Stomach (tissue), 9 donors: ENCODE measurements around the gene TNFSF8. TPM values are rescaled to one million over a fixed set of nuclear protein-coding genes. Genes with fewer than 3 reads are reported as not detected.

ENCODE experiments used
- DNase-seq, 2 donors: peaks; one replicate each; pipeline versions ENCODE4 v3.0.0 to v3.0.0-alpha.2; 2013 to 2019
- H3K27ac ChIP-seq, 5 donors: fragments of 200-600 bp in 4 of 5; sonication (generic) in 4 of 5; one replicate each; pipeline ENCODE4 v1.5.1; 2013 to 2019; ENCODE audit warnings: mild to moderate bottlenecking in 1 of 5, moderate library complexity in 1 of 5
- H3K27me3 ChIP-seq, 3 donors: fragments of 200-600 bp; sonication (generic); one replicate each; pipeline ENCODE4 v1.5.1; 2017 to 2019; ENCODE audit warnings: mixed run types in 1 of 3
- H3K36me3 ChIP-seq, 4 donors: fragments of 200-600 bp; sonication (generic); 1 replicate in 3 of 4; 2 replicates in 1 of 4; pipeline ENCODE4 v1.5.1; 2016 to 2019
- H3K4me1 ChIP-seq, 4 donors: fragments of 200-600 bp; sonication (generic); one replicate each; pipeline ENCODE4 v1.5.1; 2016 to 2019
- H3K4me3 ChIP-seq, 4 donors: fragments of 200-600 bp; sonication (generic) in 3 of 4; one replicate each; pipeline ENCODE4 v1.5.1; 2016 to 2019; ENCODE audit warnings: mild to moderate bottlenecking in 1 of 4
- H3K9me3 ChIP-seq, 4 donors: fragments of 200-600 bp; sonication (generic); one replicate each; pipeline ENCODE4 v1.5.1; 2016 to 2019
- CTCF ChIP-seq, 7 experiments: fragments of 450-650 bp in 4 of 7; fragments of 200-600 bp in 3 of 7; sonication (generic) in 3 of 7; IDR thresholded peaks; one replicate each; pipeline ENCODE4 v1.5.1; 2016 to 2019; ENCODE audit warnings: antibody characterized with exemption in 7 of 7, control low read depth in 2 of 7, mild to moderate bottlenecking in 1 of 7
- EP300 ChIP-seq: sonication (generic); formaldehyde crosslinking; IDR thresholded peaks from one replicate; pipeline ENCODE4 v1.6.1; 2017; ENCODE audit warnings: antibody characterized with exemption
- POLR2A ChIP-seq, 4 donors: fragments of 450-650 bp; IDR thresholded peaks; one replicate each; pipeline ENCODE4 v1.6.1; 2016; ENCODE audit warnings: antibody characterized with exemption in 4 of 4, control low read depth in 2 of 4, mild to moderate bottlenecking in 1 of 4, moderate library complexity in 1 of 4
- POLR2AphosphoS5 ChIP-seq, 3 donors: sonication (generic); formaldehyde crosslinking; IDR thresholded peaks; one replicate each; pipeline ENCODE4 v1.6.1; 2016; ENCODE audit warnings: antibody characterized with exemption in 3 of 3
- WGBS, 5 donors: extraction: QIAGEN DNeasy Blood & Tissue Kit in 3 of 5; methylation state at CpG; one replicate each; pipeline versions ENCODE4 v1.1.5 to v1.1.7; 2013 to 2018; 5-methylcytosine and 5-hydroxymethylcytosine counted together
- intact Hi-C: fragments of 100-400 bp; cut with DNase I; formaldehyde crosslinking; loops from one replicate; pipeline ENCODE4 v1.15.1; 2023; ENCODE audit warnings: low total_unique reads
- polyA plus RNA-seq, 3 donors: library from polyadenylated mRNA; stranded (reverse); fragments of 200-250 nt; gene quantifications; one replicate each; pipeline ENCODE4 v1.2.3, GENCODE V29; 2013
- total RNA-seq, 5 donors: library from RNA; depleted of rRNA; stranded (reverse); fragments of >200 nt; gene quantifications; one replicate each; pipeline versions ENCODE4 v1.1.0 to v1.2.3, GENCODE V29; 2014 to 2016
- donor health status: healthy with polysubstance abuse.
- donor health status: Bipolar disorder and iron deficiency.
- donor health status: healthy.

Gene TNFSF8
- total and polyA plus RNA-seq, 8 donors = 0.40 to 14.0 (median 3.2) TPM; not detected in 2

GRCh38 chr9:114941376-114941775, 11.0 kb upstream of the TNFSF8 start:
- peaks cover 0 to 7% (median 0%) of the 10 kb centered on the region in 4 donors for H3K4me1 ChIP-seq
- no peak overlapping the region for H3K27ac ChIP-seq
- H3K27me3 ChIP-seq = no peaks in the 10 kb centered on the region
- no peaks in the 10 kb centered on the region for H3K36me3 ChIP-seq
- DNase-seq = no peak
- H3K4me3 ChIP-seq = no peak overlapping the region
- intact Hi-C loops = no loop called here
- 77 to 91% (median 86%) methylated on average over 2 of the region's 2 CpGs for WGBS, 5 donors
- H3K9me3 ChIP-seq = no peaks in the 10 kb centered on the region
- TF ChIP-seq POLR2A (IDR thresholded peaks at IDR 0.05) = no peak
- TF ChIP-seq EP300 = no peak
- TF ChIP-seq CTCF (IDR thresholded peaks at IDR 0.05) = no peak
- TF ChIP-seq POLR2AphosphoS5 (IDR thresholded peaks at IDR 0.05) = no peak

- Histone ChIP-seq H3K27ac (no peak overlapping the region), H3K4me1 (peaks cover 0 to 7% (median 0%) of the 10 kb centered on the region in 4 donors), H3K9me3 (no peaks in the 10 kb centered on the region), H3K36me3 (no peaks in the 10 kb centered on the region), H3K4me3 (no peak overlapping the region), H3K27me3 (no peaks in the 10 kb centered on the region)
- TF ChIP-seq POLR2A (IDR thresholded peaks at IDR 0.05) = no peak
- no peak for TF ChIP-seq EP300
- no peak for TF ChIP-seq POLR2AphosphoS5 (IDR thresholded peaks at IDR 0.05)
- intact Hi-C loops = no loop called here
- 68 to 86% (median 80%) methylated on average over 4 of the region's 4 CpGs for WGBS, 5 donors
- DNase-seq = peak in 1 of 2 donors; percentile 34
Observed at GRCh38 chr9:114938687-114939575, 8.5 kb upstream of the TNFSF8 start.

GRCh38 chr9:114937516-114937915, 7.1 kb upstream of the TNFSF8 start:
- no peak for DNase-seq
- Histone ChIP-seq H3K4me1 (peaks cover 0 to 7% (median 0%) of the 10 kb centered on the region in 4 donors), H3K4me3 (no peak overlapping the region), H3K27ac (no peak overlapping the region), H3K27me3 (no peaks in the 10 kb centered on the region), H3K9me3 (no peaks in the 10 kb centered on the region), H3K36me3 (no peaks in the 10 kb centered on the region)
- TF ChIP-seq POLR2A (IDR thresholded peaks at IDR 0.05) = no peak
- no peak for TF ChIP-seq CTCF (IDR thresholded peaks at IDR 0.05)
- no peak for TF ChIP-seq EP300
- TF ChIP-seq POLR2AphosphoS5 (IDR thresholded peaks at IDR 0.05) = no peak
- intact Hi-C loops = no loop called here
- WGBS, 5 donors = 80 to 93% (median 87%) methylated on average over 3 of the region's 3 CpGs

- no peaks in the 10 kb centered on the region for H3K36me3 ChIP-seq
- H3K27ac ChIP-seq = no peak overlapping the region
- TF ChIP-seq CTCF (IDR thresholded peaks at IDR 0.05) (no peak), POLR2A (IDR thresholded peaks at IDR 0.05) (no peak), POLR2AphosphoS5 (IDR thresholded peaks at IDR 0.05) (no peak)
- peaks cover 0 to 7% (median 0%) of the 10 kb centered on the region in 4 donors for H3K4me1 ChIP-seq
- intact Hi-C loops = no loop called here
- no peak for DNase-seq
- no peaks in the 10 kb centered on the region for H3K9me3 ChIP-seq
- no peak overlapping the region for H3K4me3 ChIP-seq
- 83 to 96% (median 92%) methylated on average over 1 of the region's 1 CpG for WGBS, 5 donors
- H3K27me3 ChIP-seq = no peaks in the 10 kb centered on the region
Observed at GRCh38 chr9:114936581-114936980, 6.2 kb upstream of the TNFSF8 start.

GRCh38 chr9:114935119-114935518, 4.7 kb upstream of the TNFSF8 start:
- no peaks in the 10 kb centered on the region for H3K36me3 ChIP-seq
- WGBS, 5 donors = 79 to 84% (median 80%) methylated on average over 3 of the region's 3 CpGs
- no peak overlapping the region for H3K4me3 ChIP-seq
- TF ChIP-seq CTCF (IDR thresholded peaks at IDR 0.05) (no peak), EP300 (no peak), POLR2AphosphoS5 (IDR thresholded peaks at IDR 0.05) (no peak), POLR2A (IDR thresholded peaks at IDR 0.05) (no peak)
- no peaks in the 10 kb centered on the region for H3K27me3 ChIP-seq
- no peak for DNase-seq
- peaks cover 0 to 7% (median 0%) of the 10 kb centered on the region in 4 donors for H3K4me1 ChIP-seq
- intact Hi-C loops = no loop called here
- H3K27ac ChIP-seq = no peak overlapping the region
- no peaks in the 10 kb centered on the region for H3K9me3 ChIP-seq
